GM12878 (cell line): ENCODE measurements around the gene TSPEAR. TPM values are rescaled to one million over a fixed set of nuclear protein-coding genes. Genes with fewer than 3 reads are reported as not detected.

Source experiments
- ATAC-seq: fragments of 200-7000 bp; cut with Tn5 transposase; 3 replicates; pipeline ENCODE4 v1.9.1; 2020; ENCODE audit warnings: mild to moderate bottlenecking, moderate library complexity
- BruUV-seq: library from RNA; stranded (reverse); fragments of 400-500 nt; replicated peaks from 2 replicates; lab custom pipeline; 2021; lab: Mats Ljungman, UMichigan
- CTCF ChIA-PET: fragments of 300-600 bp; sonication (Branson Sonifier 250); formaldehyde crosslinking; extraction: SDS; loops from one replicate; lab custom pipeline; 2021; ENCODE audit warnings: inconsistent platforms; lab: Yijun Ruan, JAX
- POLR2A ChIA-PET: fragments of 350-600 bp; formaldehyde crosslinking; extraction: SDS; loops from one replicate; lab custom pipeline; 2021; ENCODE audit warnings: inconsistent platforms; lab: Charles Lee
- RAD21 ChIA-PET: fragments of 300-600 bp; sonication (Branson Sonifier 250); formaldehyde crosslinking; loops from one replicate; lab custom pipeline; 2023; ENCODE audit warnings: antibody characterized with exemption; ENCODE audit not compliant: unreplicated experiment; lab: Charles Lee
- SMC1A ChIA-PET: fragments of 300-600 bp; sonication (Branson Sonifier 250); formaldehyde crosslinking; loops from one replicate; lab custom pipeline; 2023; ENCODE audit not compliant: unreplicated experiment, uncharacterized antibody; lab: Charles Lee
- DNase-seq: peaks from one replicate; pipeline ENCODE4 v3.0.0-alpha.2; 2011; ENCODE audit warnings: low read depth, low spot score
- FAIRE-seq: peaks from 3 replicates; lab custom pipeline; 2011; peaks lifted over from hg19 to GRCh38; lab: Jason Lieb, UNC
- H2AFZ ChIP-seq: 2 replicates; pipeline ENCODE4 v1.6.0; 2011; ENCODE audit warnings: low read depth, low read length, control low read depth; ENCODE audit not compliant: control insufficient read depth
- H3K27ac ChIP-seq: 2 replicates; pipeline ENCODE4 v1.5.1; 2011; ENCODE audit warnings: control low read depth; ENCODE audit not compliant: control insufficient read depth, insufficient read depth
- H3K27me3 ChIP-seq, 2 experiments: replicated peaks in 1 of 2; 2 replicates each; pipeline versions ENCODE4 v1.6.0 to v1.6.1; 2011; ENCODE audit warnings: low read length in 1 of 2; ENCODE audit not compliant: control insufficient read depth in 2 of 2, insufficient read depth in 2 of 2
- H3K36me3 ChIP-seq, 2 experiments: 2 replicates each; pipeline ENCODE4 v1.5.1; 2011; ENCODE audit warnings: low read length in 1 of 2; ENCODE audit not compliant: control insufficient read depth in 2 of 2, insufficient read depth in 2 of 2
- H3K4me1 ChIP-seq: 2 replicates; pipeline ENCODE4 v1.6.1; 2011; ENCODE audit warnings: mild to moderate bottlenecking, low read length, moderate library complexity, mixed read lengths; ENCODE audit not compliant: control insufficient read depth, insufficient read depth
- H3K4me2 ChIP-seq: 2 replicates; pipeline ENCODE4 v1.6.0; 2011; ENCODE audit warnings: control low read depth; ENCODE audit not compliant: control insufficient read depth, insufficient read depth
- H3K4me3 ChIP-seq: fragments of 200-600 bp; sonication (generic); 2 replicates; pipeline ENCODE4 v1.5.1; 2016
- H3K79me2 ChIP-seq: 2 replicates; pipeline ENCODE4 v1.6.0; 2011; ENCODE audit warnings: low read length; ENCODE audit not compliant: control insufficient read depth, insufficient read depth
- H3K9ac ChIP-seq: 2 replicates; pipeline ENCODE4 v1.8.0; 2011; ENCODE audit warnings: low read length, control low read depth, mixed read lengths; ENCODE audit not compliant: control insufficient read depth, insufficient read depth
- H3K9me3 ChIP-seq: replicated peaks from 3 replicates; pipeline ENCODE4 v1.5.1; 2011; ENCODE audit warnings: mild to moderate bottlenecking, low read length; ENCODE audit not compliant: control insufficient read depth, insufficient read depth
- H4K20me1 ChIP-seq: 2 replicates; pipeline ENCODE4 v1.6.0; 2011; ENCODE audit not compliant: control insufficient read depth, insufficient read depth
- ATF7 ChIP-seq: fragments of 450-650 bp; IDR thresholded peaks from 2 replicates; pipeline ENCODE4 v1.6.1; 2016; ENCODE audit warnings: low read depth, mild to moderate bottlenecking
- BCL11A ChIP-seq: IDR thresholded peaks from 2 replicates; pipeline ENCODE4 v1.6.1; 2011; ENCODE audit warnings: low read depth, low read length
- BRCA1 ChIP-seq: IDR thresholded peaks from 2 replicates; pipeline ENCODE4 v1.6.1; 2011; ENCODE audit warnings: low read depth, low read length, improper control_type of control experiment
- E4F1 ChIP-seq: fragments of 450-650 bp; IDR thresholded peaks from 2 replicates; pipeline ENCODE4 v1.6.1; 2018; ENCODE audit warnings: borderline replicate concordance, mild to moderate bottlenecking; ENCODE audit not compliant: partially characterized antibody
- ESRRA ChIP-seq: IDR thresholded peaks from 2 replicates; pipeline ENCODE4 v1.6.1; 2012; ENCODE audit warnings: mild to moderate bottlenecking, low read length, improper control_type of control experiment
- MXI1 ChIP-seq: fragments of 150-350 bp; IDR thresholded peaks from 2 replicates; pipeline ENCODE4 v1.6.1; 2011; ENCODE audit warnings: low read depth, mild to moderate bottlenecking, inconsistent platforms, low read length, improper control_type of control experiment
- PAX8 ChIP-seq: fragments of 450-650 bp; IDR thresholded peaks from 2 replicates; pipeline ENCODE4 v1.6.1; 2017; ENCODE audit warnings: mild to moderate bottlenecking, moderate library complexity
- ZNF207 ChIP-seq: fragments of 450-650 bp; IDR thresholded peaks from 2 replicates; pipeline ENCODE4 v1.6.1; 2014; ENCODE audit warnings: antibody characterized with exemption, mild to moderate bottlenecking, borderline replicate concordance
- WGBS: methylation state at CpG from one replicate; pipeline ENCODE4 v1.1.6; 2016; ENCODE audit warnings: low lambda C conversion rate; ENCODE audit not compliant: insufficient replicate concordance, insufficient coverage; ENCODE audit errors: missing lambda C conversion rate; 5-methylcytosine and 5-hydroxymethylcytosine counted together
- in situ Hi-C: fragments of 300-500 bp; cut with MboI; formaldehyde crosslinking; loops from 9 replicates; pipeline ENCODE4 v1.14.3; 2018; ENCODE audit warnings: mixed read lengths
- intact Hi-C: fragments of 100-400 bp; cut with micrococcal nuclease; formaldehyde crosslinking; loops from one replicate; pipeline ENCODE4 v1.14.2; 2022; ENCODE audit not compliant: unreplicated experiment
- polyA plus RNA-seq, 11 experiments: library from polyadenylated mRNA; depleted of rRNA in 4 of 11; unstranded in 6 of 11; stranded (reverse) in 5 of 11; fragments of >200 nt; fragmentation: Nextera tagmentation in 4 of 11; fragmentation: Illumina TruSeq in 1 of 11; extraction: Ambion mirVana in 4 of 11; extraction: Trizol in 1 of 11; gene quantifications; 1 replicate in 1 of 11; 2 replicates in 10 of 11; pipeline versions ENCODE4 v1.2.1 to v1.2.3, GENCODE V29; 2011 to 2016; ENCODE audit warnings: inconsistent platforms in 2 of 11, missing spikeins in 2 of 11, low read depth in 1 of 11
- total RNA-seq, 4 experiments: library from RNA; depleted of rRNA in 3 of 4; stranded (reverse); fragments of >200 nt in 3 of 4; fragmentation: Illumina TruSeq in 1 of 4; extraction: Trizol in 1 of 4; gene quantifications; 2 replicates each; pipeline versions ENCODE4 v1.2.1 to v1.2.3, GENCODE V29; 2013 to 2021
- TF ChIP-seq, protein P1 (sequence below): IDR thresholded peaks from 2 replicates; pipeline ENCODE4 v1.6.1; 2011; ENCODE audit warnings: low read depth, low read length, improper control_type of control experiment, borderline replicate concordance
- TF ChIP-seq, protein P2 (sequence below), 3 experiments: IDR thresholded peaks in 2 of 3; conservative IDR thresholded peaks in 1 of 3; 2 replicates each; pipeline ENCODE4 v1.5.1; 2011; ENCODE audit warnings: low read depth in 3 of 3, low read length in 3 of 3, mild to moderate bottlenecking in 3 of 3, control low read depth in 2 of 3, moderate library complexity in 2 of 3, inconsistent platforms in 1 of 3, mixed read lengths in 1 of 3; ENCODE audit not compliant: control insufficient read depth in 2 of 3, insufficient read depth in 1 of 3; ENCODE audit errors: extremely low read depth in 1 of 3

TSPEAR gene
- total and polyA plus RNA-seq, 10 of the 15 experiments (the other 5 are each of a cell fraction or from before 2014, with no cell fraction given), result not detected

- TF ChIP-seq ATF7 (no peak), ZNF207 (no peak)
- TF ChIP-seq, protein P1, sequence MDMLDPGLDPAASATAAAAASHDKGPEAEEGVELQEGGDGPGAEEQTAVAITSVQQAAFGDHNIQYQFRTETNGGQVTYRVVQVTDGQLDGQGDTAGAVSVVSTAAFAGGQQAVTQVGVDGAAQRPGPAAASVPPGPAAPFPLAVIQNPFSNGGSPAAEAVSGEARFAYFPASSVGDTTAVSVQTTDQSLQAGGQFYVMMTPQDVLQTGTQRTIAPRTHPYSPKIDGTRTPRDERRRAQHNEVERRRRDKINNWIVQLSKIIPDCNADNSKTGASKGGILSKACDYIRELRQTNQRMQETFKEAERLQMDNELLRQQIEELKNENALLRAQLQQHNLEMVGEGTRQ, result no peak
Measured at GRCh38 chr21:44530221-44530902, 181.0 kb downstream of the TSPEAR start (continued).

DNA sequence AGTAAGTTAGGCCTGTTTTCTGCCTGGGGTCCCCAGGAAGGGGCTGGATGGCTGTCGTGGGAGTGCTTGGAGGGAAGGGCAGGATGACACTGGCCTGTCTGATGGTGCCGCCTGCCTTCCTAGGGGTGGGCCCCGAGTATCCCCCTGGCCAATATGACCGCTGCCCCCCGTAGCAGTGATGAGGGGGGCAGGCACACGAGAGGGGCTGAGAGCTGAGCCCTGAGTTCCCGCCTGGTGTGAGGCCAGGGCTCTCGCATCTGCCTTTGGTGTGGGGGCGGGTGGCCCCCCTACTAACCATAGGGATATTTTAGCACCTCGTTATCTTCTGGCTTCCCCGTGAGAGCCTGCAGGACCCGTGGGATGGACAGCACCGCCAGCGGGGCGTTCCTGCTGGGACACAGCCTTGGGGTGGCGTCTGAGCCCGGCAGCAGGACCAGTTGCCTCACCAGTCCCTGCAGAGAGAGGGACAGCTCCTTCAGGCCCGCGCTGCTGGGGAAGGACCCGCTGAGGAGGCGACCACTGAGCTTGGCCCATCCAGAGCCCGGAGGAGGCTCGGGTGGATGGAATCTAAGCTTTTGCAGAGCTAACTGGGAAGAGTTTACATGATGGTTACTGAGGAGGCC lies 181.8 kb downstream of the TSPEAR start:
- FAIRE-seq, result no peak
- no peak for ATAC-seq

More for the DNA sequence above, 181.8 kb downstream of the TSPEAR start:
- Histone ChIP-seq H3K36me3 (no peaks in the 10 kb centered on the region), H2AFZ (no peak overlapping the region), H3K27ac (no peak overlapping the region), H3K4me1 (no peaks in the 10 kb centered on the region), H3K4me2 (no peak overlapping the region), H3K4me3 (no peak overlapping the region), H4K20me1 (no peaks in the 10 kb centered on the region), H3K9me3 (no peaks in the 10 kb centered on the region; the same call in 2 of the 3 replicates), H3K79me2 (no peaks in the 10 kb centered on the region), H3K9ac (no peak overlapping the region), H3K27me3 (no peaks in the 10 kb centered on the region)
- intact Hi-C loops (no loop called here), in situ Hi-C loops (no loop called here)
- CTCF ChIA-PET, result no interaction called here
- POLR2A ChIA-PET, result no interaction called here
- 36% methylated on average over 23 of the region's 23 CpGs for WGBS
- SMC1A ChIA-PET, result no interaction called here
- no peak for TF ChIP-seq ESRRA
- TF ChIP-seq MXI1, result no peak
- TF ChIP-seq, protein P2, sequence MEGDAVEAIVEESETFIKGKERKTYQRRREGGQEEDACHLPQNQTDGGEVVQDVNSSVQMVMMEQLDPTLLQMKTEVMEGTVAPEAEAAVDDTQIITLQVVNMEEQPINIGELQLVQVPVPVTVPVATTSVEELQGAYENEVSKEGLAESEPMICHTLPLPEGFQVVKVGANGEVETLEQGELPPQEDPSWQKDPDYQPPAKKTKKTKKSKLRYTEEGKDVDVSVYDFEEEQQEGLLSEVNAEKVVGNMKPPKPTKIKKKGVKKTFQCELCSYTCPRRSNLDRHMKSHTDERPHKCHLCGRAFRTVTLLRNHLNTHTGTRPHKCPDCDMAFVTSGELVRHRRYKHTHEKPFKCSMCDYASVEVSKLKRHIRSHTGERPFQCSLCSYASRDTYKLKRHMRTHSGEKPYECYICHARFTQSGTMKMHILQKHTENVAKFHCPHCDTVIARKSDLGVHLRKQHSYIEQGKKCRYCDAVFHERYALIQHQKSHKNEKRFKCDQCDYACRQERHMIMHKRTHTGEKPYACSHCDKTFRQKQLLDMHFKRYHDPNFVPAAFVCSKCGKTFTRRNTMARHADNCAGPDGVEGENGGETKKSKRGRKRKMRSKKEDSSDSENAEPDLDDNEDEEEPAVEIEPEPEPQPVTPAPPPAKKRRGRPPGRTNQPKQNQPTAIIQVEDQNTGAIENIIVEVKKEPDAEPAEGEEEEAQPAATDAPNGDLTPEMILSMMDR (IDR thresholded peaks at IDR 0.05 in 2 of 3, conservative IDR thresholded peaks at IDR 0.05 in 1 of 3; ENCODE audit: control insufficient read depth in 2 of 3, extremely low read depth in 1 of 3, insufficient read depth in 1 of 3, low read depth in 3 of 3, low read length in 3 of 3), result no peak
- no peak for TF ChIP-seq BCL11A
- TF ChIP-seq PAX8, result no peak
- TF ChIP-seq E4F1, result no peak
- no peak for TF ChIP-seq BRCA1
- no peak for DNase-seq
- BruUV-seq, result no TSS peak
- RAD21 ChIA-PET, result no interaction called here
